ENCODE measurements around the gene PLEKHA5.

Gene PLEKHA5

DNA sequence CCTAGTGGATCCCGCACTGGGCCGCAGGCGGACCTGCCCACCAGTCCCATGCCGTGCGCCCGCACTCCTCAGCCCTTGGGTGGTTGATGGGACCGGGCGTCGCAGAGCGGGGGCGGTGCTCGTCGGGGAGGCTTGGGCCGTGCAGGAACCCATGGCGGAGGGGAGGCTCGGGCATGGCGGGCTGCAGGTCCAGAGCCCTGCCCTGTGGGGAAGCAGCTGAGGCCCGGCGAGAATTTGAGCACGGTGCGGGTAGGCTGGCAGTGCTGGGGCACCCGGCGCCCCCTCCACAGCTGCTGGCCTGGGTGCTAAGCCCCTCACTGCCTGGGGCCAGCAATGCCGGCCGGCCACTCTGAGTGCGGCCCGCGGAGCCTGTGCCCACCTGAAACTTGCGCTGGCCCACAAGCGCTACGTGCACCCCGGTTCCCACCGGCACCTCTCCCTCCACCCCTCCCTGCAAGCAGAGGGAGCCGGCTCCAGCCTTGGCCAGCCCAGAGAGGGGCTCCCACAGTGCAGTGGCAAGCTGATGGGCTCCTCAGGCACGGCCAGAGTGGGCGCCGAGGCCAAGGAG lies 100.8 kb downstream of the PLEKHA5 start:
- H3K4me3 ChIP-seq (ENCODE audit: extremely low read depth, insufficient read depth, low read length, poor library complexity, severe bottlenecking) = no peak overlapping the region
- H3K36me3 ChIP-seq (ENCODE audit: control insufficient read depth, insufficient read depth, low read length) = peaks cover 10% of the 10 kb centered on the region
- H3K4me1 ChIP-seq (ENCODE audit: control insufficient read depth, insufficient read depth, low read length, poor library complexity, severe bottlenecking) = peaks cover 19% of the 10 kb centered on the region
- H3K27ac ChIP-seq (ENCODE audit: low read depth, low read length, severe bottlenecking) = no peak overlapping the region
- peaks cover 12% of the 10 kb centered on the region for H3K9me3 ChIP-seq (ENCODE audit: control insufficient read depth, low read length)
- 88 to 94% methylated on average over 20 to 32 of the region's 37 CpGs for WGBS, 2 experiments (ENCODE audit: insufficient coverage in 2 of 2)

DNA sequence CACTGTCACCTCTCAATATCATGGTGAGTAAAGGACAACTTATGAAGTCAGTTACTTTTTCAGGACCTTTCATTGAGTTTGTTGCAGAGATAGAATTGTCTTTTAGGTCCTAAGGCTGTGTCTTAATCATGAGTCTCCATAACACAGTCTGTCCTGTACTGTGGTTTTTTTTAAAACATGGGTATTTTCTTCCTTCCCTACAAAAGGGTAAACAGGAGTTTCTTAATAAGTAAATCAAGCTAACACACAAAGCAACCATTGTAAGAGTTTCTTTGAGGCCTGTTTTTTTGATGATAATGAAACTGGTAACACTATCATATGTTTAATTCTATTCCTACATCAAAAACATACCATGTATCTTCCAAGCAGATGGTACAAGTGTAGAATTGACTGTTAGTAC lies 101.4 kb downstream of the PLEKHA5 start:
- peaks cover 12% of the 10 kb centered on the region for H3K9me3 ChIP-seq (ENCODE audit: control insufficient read depth, low read length)
- peaks cover 19% of the 10 kb centered on the region for H3K4me1 ChIP-seq (ENCODE audit: control insufficient read depth, insufficient read depth, low read length, poor library complexity, severe bottlenecking)
- H3K4me3 ChIP-seq (ENCODE audit: extremely low read depth, insufficient read depth, low read length, poor library complexity, severe bottlenecking) = no peak overlapping the region
- H3K27ac ChIP-seq (ENCODE audit: low read depth, low read length, severe bottlenecking) = no peak overlapping the region
- H3K36me3 ChIP-seq (ENCODE audit: control insufficient read depth, insufficient read depth, low read length) = peaks cover 10% of the 10 kb centered on the region

GRCh38 chr12:19234171-19234704 lies 104.7 kb downstream of the PLEKHA5 start:
- peaks cover 12% of the 10 kb centered on the region for H3K9me3 ChIP-seq (ENCODE audit: control insufficient read depth, low read length)
- no peak overlapping the region for H3K4me3 ChIP-seq (ENCODE audit: extremely low read depth, insufficient read depth, low read length, poor library complexity, severe bottlenecking)
- H3K4me1 ChIP-seq (ENCODE audit: control insufficient read depth, insufficient read depth, low read length, poor library complexity, severe bottlenecking) = peaks cover 12% of the 10 kb centered on the region
- peaks cover 7% of the 10 kb centered on the region for H3K36me3 ChIP-seq (ENCODE audit: control insufficient read depth, insufficient read depth, low read length)
- peak overlapping the region; percentile 63 for H3K27ac ChIP-seq (ENCODE audit: low read depth, low read length, severe bottlenecking)
- 48 to 50% methylated on average over 2 of the region's 3 CpGs for WGBS, 2 experiments (ENCODE audit: insufficient coverage in 2 of 2)

- peaks cover 12% of the 10 kb centered on the region for H3K4me1 ChIP-seq (ENCODE audit: control insufficient read depth, insufficient read depth, low read length, poor library complexity, severe bottlenecking)
- peaks cover 3% of the 10 kb centered on the region for H3K36me3 ChIP-seq (ENCODE audit: control insufficient read depth, insufficient read depth, low read length)
- H3K9me3 ChIP-seq (ENCODE audit: control insufficient read depth, low read length) = peaks cover 7% of the 10 kb centered on the region
- no peak overlapping the region for H3K4me3 ChIP-seq (ENCODE audit: extremely low read depth, insufficient read depth, low read length, poor library complexity, severe bottlenecking)
- 80% methylated on average over 1 of the region's 2 CpGs; no CpG with 5 or more reads in 1 of the 2 experiments for WGBS, 2 experiments (ENCODE audit: insufficient coverage in 2 of 2)
- H3K27ac ChIP-seq (ENCODE audit: low read depth, low read length, severe bottlenecking) = no peak overlapping the region
Measured at GRCh38 chr12:19234981-19235871, 105.7 kb downstream of the PLEKHA5 start.

- no peaks in the 10 kb centered on the region for H3K9me3 ChIP-seq (ENCODE audit: control insufficient read depth, low read length)
- H3K27ac ChIP-seq (ENCODE audit: low read depth, low read length, severe bottlenecking) = no peak overlapping the region
- no peaks in the 10 kb centered on the region for H3K36me3 ChIP-seq (ENCODE audit: control insufficient read depth, insufficient read depth, low read length)
- 83% methylated on average over 2 of the region's 3 CpGs; no CpG with 5 or more reads in 1 of the 2 experiments for WGBS, 2 experiments (ENCODE audit: insufficient coverage in 2 of 2)
- no peak overlapping the region for H3K4me3 ChIP-seq (ENCODE audit: extremely low read depth, insufficient read depth, low read length, poor library complexity, severe bottlenecking)
- H3K4me1 ChIP-seq (ENCODE audit: control insufficient read depth, insufficient read depth, low read length, poor library complexity, severe bottlenecking) = peaks cover 12% of the 10 kb centered on the region
Measured at GRCh38 chr12:19236656-19237055, 107.1 kb downstream of the PLEKHA5 start.

- Histone ChIP-seq H3K4me3 (ENCODE audit: extremely low read depth, insufficient read depth, low read length, poor library complexity, severe bottlenecking) (no peak overlapping the region), H3K27ac (ENCODE audit: low read depth, low read length, severe bottlenecking) (no peak overlapping the region), H3K9me3 (ENCODE audit: control insufficient read depth, low read length) (no peaks in the 10 kb centered on the region), H3K36me3 (ENCODE audit: control insufficient read depth, insufficient read depth, low read length) (no peaks in the 10 kb centered on the region), H3K4me1 (ENCODE audit: control insufficient read depth, insufficient read depth, low read length, poor library complexity, severe bottlenecking) (peaks cover 9% of the 10 kb centered on the region)
- WGBS, 2 experiments (ENCODE audit: insufficient coverage in 2 of 2) = no CpG with 5 or more reads among the region's 3 CpGs
Measured at GRCh38 chr12:19238540-19238939, 109.0 kb downstream of the PLEKHA5 start.

DNA sequence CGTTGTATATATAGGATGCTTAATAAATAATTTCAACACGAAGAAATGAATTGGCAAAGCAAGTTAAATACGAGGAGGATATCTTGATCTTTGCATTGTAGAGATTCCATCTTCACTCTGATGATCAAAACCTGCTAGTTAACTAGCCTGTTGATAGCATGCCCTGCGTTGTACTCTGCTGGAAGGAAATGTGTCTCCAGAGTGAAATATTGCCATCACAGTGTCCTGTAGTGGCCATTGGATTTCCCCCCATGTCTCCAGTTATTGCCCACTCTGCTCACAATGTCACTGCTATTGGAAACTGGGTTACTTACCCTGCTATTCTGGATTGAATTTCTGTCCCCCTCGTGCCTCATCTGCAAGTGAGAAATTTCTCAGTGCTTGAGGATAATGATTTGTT lies 109.6 kb downstream of the PLEKHA5 start:
- Histone ChIP-seq H3K27ac (ENCODE audit: low read depth, low read length, severe bottlenecking) (peak overlapping the region; percentile 0), H3K4me3 (ENCODE audit: extremely low read depth, insufficient read depth, low read length, poor library complexity, severe bottlenecking) (no peak overlapping the region), H3K36me3 (ENCODE audit: control insufficient read depth, insufficient read depth, low read length) (no peaks in the 10 kb centered on the region), H3K9me3 (ENCODE audit: control insufficient read depth, low read length) (no peaks in the 10 kb centered on the region), H3K4me1 (ENCODE audit: control insufficient read depth, insufficient read depth, low read length, poor library complexity, severe bottlenecking) (peaks cover 4% of the 10 kb centered on the region)
- WGBS, 2 experiments (ENCODE audit: insufficient coverage in 2 of 2) = 78 to 92% methylated on average over 3 to 4 of the region's 5 CpGs

DNA sequence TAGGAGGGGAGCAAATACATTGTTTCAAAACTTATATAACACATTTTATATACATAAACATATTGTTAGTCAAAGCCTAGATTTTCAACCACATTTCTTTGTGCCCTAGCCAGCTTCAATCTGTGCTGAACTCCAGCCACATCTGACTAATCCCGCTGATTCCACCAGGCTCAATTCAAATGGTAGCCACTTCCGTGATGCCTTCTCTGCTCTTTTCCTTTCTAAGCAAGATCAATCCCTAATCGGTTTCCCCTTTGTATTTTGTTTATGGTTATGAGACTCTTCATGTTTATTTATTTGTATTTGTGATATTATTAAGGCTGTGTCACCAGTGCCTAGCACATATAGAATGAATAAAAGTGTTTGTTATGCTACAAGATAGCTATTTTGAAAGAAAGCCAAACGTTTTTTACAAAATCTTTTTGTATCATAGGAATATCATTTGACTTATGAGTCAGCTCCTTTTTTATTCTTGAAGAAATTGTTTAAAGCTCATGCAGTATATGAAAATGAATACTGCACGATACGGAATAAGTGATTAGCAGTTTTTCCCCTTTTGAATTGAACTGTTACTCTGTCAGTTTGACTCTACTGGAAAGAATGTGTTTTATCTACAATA lies 110.2 kb downstream of the PLEKHA5 start:
- no peaks in the 10 kb centered on the region for H3K36me3 ChIP-seq (ENCODE audit: control insufficient read depth, insufficient read depth, low read length)
- 92 to 100% methylated on average over 1 to 2 of the region's 6 CpGs for WGBS, 2 experiments (ENCODE audit: insufficient coverage in 2 of 2)
- H3K9me3 ChIP-seq (ENCODE audit: control insufficient read depth, low read length) = no peaks in the 10 kb centered on the region
- no peaks in the 10 kb centered on the region for H3K4me1 ChIP-seq (ENCODE audit: control insufficient read depth, insufficient read depth, low read length, poor library complexity, severe bottlenecking)
- no peak overlapping the region for H3K27ac ChIP-seq (ENCODE audit: low read depth, low read length, severe bottlenecking)
- H3K4me3 ChIP-seq (ENCODE audit: extremely low read depth, insufficient read depth, low read length, poor library complexity, severe bottlenecking) = no peak overlapping the region

GRCh38 chr12:19242581-19242980 lies 113.0 kb downstream of the PLEKHA5 start:
- Histone ChIP-seq H3K9me3 (ENCODE audit: control insufficient read depth, low read length) (no peaks in the 10 kb centered on the region), H3K27ac (ENCODE audit: low read depth, low read length, severe bottlenecking) (no peak overlapping the region), H3K4me1 (ENCODE audit: control insufficient read depth, insufficient read depth, low read length, poor library complexity, severe bottlenecking) (no peaks in the 10 kb centered on the region), H3K36me3 (ENCODE audit: control insufficient read depth, insufficient read depth, low read length) (no peaks in the 10 kb centered on the region), H3K4me3 (ENCODE audit: extremely low read depth, insufficient read depth, low read length, poor library complexity, severe bottlenecking) (no peak overlapping the region)

DNA sequence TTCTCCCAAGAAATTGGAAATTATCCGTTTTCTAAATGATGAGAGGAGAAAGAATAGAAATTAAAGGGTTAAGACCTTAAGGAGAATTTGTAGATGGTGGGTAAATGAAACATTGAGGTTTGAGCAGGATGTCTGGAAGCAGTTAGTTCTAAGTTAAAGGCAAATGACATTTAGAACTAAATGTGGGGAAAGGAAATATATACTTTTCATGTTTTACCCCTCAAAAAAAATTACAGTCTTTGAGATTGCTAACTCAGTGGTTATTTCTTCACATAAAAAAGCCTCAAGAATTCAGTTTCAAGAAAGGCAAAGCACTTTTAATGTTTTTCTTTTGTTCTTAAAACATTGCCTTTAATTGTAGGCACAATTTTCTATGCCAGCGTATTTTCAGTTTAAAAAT lies 114.0 kb downstream of the PLEKHA5 start:
- no peaks in the 10 kb centered on the region for H3K4me1 ChIP-seq (ENCODE audit: control insufficient read depth, insufficient read depth, low read length, poor library complexity, severe bottlenecking)

GRCh38 chr12:19244312-19244711 lies 114.8 kb downstream of the PLEKHA5 start:
- Histone ChIP-seq H3K36me3 (ENCODE audit: control insufficient read depth, insufficient read depth, low read length) (no peaks in the 10 kb centered on the region), H3K9me3 (ENCODE audit: control insufficient read depth, low read length) (no peaks in the 10 kb centered on the region), H3K4me3 (ENCODE audit: extremely low read depth, insufficient read depth, low read length, poor library complexity, severe bottlenecking) (no peak overlapping the region), H3K4me1 (ENCODE audit: control insufficient read depth, insufficient read depth, low read length, poor library complexity, severe bottlenecking) (no peaks in the 10 kb centered on the region), H3K27ac (ENCODE audit: low read depth, low read length, severe bottlenecking) (no peak overlapping the region)

More for the DNA sequence above, 114.0 kb downstream of the PLEKHA5 start:
- no CpG with 5 or more reads among the region's 2 CpGs for WGBS, 2 experiments (ENCODE audit: insufficient coverage in 2 of 2)
- Histone ChIP-seq H3K4me3 (ENCODE audit: extremely low read depth, insufficient read depth, low read length, poor library complexity, severe bottlenecking) (no peak overlapping the region), H3K9me3 (ENCODE audit: control insufficient read depth, low read length) (no peaks in the 10 kb centered on the region), H3K27ac (ENCODE audit: low read depth, low read length, severe bottlenecking) (no peak overlapping the region), H3K36me3 (ENCODE audit: control insufficient read depth, insufficient read depth, low read length) (no peaks in the 10 kb centered on the region)

Measured in mesodermal cell (in vitro differentiated cells).